Activated CD8-positive, alpha-beta memory T cell treated with anti-CD3 and anti-CD28 coated beads, Interleukin-2, amount 50 U/mL, for 24 hours (primary cell): ENCODE results near the gene PKP2.
"Not testable (repeated sequence)": the region's sequence is repeated elsewhere in the genome, so short reads cannot be mapped to it uniquely, and the experiment has no call there.

ENCODE experiments used
- DNase-seq: peaks from one replicate; pipeline ENCODE4 v3.0.0-alpha.2; 2020; ENCODE audit errors: extremely low read depth

The PKP2 gene

GRCh38 chr12:32895688-32896431 lies 717 bp downstream of the PKP2 start:
- no peak for DNase-seq

- no peak for DNase-seq
These were observed 2.0 kb downstream of the PKP2 start for GRCh38 chr12:32894566-32894965.

GRCh38 chr12:32893458-32893857 lies 3.1 kb downstream of the PKP2 start:
- DNase-seq = no peak

- no peak for DNase-seq
These were observed 3.5 kb downstream of the PKP2 start for GRCh38 chr12:32893043-32893442.

GRCh38 chr12:32892369-32892768 lies 4.2 kb downstream of the PKP2 start:
- DNase-seq = not testable (repeated sequence)

GRCh38 chr12:32891956-32892355 lies 4.6 kb downstream of the PKP2 start:
- no peak for DNase-seq

GRCh38 chr12:32891526-32891925 lies 5.1 kb downstream of the PKP2 start:
- no peak for DNase-seq

- no peak for DNase-seq
These were observed 7.4 kb downstream of the PKP2 start for GRCh38 chr12:32889011-32889760.

GRCh38 chr12:32887058-32887457 lies 9.5 kb downstream of the PKP2 start:
- no peak for DNase-seq

GRCh38 chr12:32885831-32886230 lies 10.7 kb downstream of the PKP2 start:
- no peak for DNase-seq

GRCh38 chr12:32884962-32885361 lies 11.6 kb downstream of the PKP2 start:
- no peak for DNase-seq

GRCh38 chr12:32881702-32882101 lies 14.9 kb downstream of the PKP2 start:
- DNase-seq = no peak

- DNase-seq = no peak
These were observed 15.5 kb downstream of the PKP2 start for GRCh38 chr12:32881107-32881506.

GRCh38 chr12:32879066-32879465 lies 17.5 kb downstream of the PKP2 start:
- not testable (repeated sequence) for DNase-seq

GRCh38 chr12:32877601-32878459 lies 18.7 kb downstream of the PKP2 start:
- DNase-seq = no peak

- no peak for DNase-seq
These were observed 20.6 kb downstream of the PKP2 start for GRCh38 chr12:32876004-32876403.

- DNase-seq = no peak
These were observed 21.6 kb downstream of the PKP2 start for GRCh38 chr12:32874975-32875374.

GRCh38 chr12:32874078-32874477 lies 22.5 kb downstream of the PKP2 start:
- DNase-seq = no peak

- not testable (repeated sequence) for DNase-seq
These were observed 24.2 kb downstream of the PKP2 start for GRCh38 chr12:32872416-32872815.

- no peak for DNase-seq
These were observed 25.9 kb downstream of the PKP2 start for GRCh38 chr12:32870716-32871115.

GRCh38 chr12:32868885-32869284 lies 27.7 kb downstream of the PKP2 start:
- no peak for DNase-seq

- no peak for DNase-seq
These were observed 31.8 kb downstream of the PKP2 start for GRCh38 chr12:32864731-32865130.
